Dedifferentiated amniotic fluid mesenchymal stem cell (primary cell): ENCODE results near the gene GNAZ.
"Not testable (repeated sequence)": the region's sequence is repeated elsewhere in the genome, so short reads cannot be mapped to it uniquely, and the experiment has no call there.

Experiments used
- DNase-seq: peaks from one replicate; pipeline ENCODE4 v3.0.0-alpha.2; 2016; ENCODE audit errors: extremely low spot score

GNAZ gene

DNA sequence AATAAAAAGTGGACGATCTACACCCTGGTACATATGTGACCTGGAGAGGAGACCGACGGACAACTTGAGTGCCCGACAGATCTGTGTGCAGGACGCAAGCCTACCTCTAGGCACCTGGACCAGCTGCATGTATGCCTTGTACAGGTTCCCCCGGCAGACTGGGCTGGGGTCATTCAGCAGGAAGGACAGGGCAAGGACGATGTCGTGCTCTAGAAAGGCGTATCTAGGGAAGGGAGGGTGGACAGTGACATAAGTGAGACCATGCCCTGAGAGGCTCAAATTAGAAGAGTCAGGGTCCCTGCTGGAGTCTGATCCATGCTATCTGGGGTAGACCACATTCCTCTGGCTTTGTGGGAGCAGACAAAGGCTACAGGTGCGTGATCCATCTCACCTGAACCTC is 63.6 kb downstream of the GNAZ start:
- no peak for DNase-seq

DNA sequence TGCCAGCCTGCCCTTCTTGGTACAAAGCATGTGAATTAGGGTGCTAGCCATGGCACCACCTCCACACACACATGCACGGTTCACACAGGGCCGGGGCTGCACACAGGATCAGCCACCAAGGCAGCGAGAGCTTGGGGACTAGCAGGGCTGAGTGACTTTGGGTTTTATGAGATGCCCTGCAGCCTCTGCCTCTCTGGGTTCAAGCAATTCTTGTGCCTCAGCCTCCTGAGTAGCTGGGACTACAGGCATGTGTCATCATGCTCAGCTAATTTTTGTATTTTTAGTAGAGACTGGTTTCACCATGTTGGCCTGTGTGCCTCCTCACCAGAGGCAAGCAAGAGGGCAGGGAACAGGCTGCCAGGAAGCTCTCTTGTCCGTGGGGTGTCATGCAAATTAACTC is 66.7 kb downstream of the GNAZ start:
- DNase-seq, result not testable (repeated sequence)

DNA sequence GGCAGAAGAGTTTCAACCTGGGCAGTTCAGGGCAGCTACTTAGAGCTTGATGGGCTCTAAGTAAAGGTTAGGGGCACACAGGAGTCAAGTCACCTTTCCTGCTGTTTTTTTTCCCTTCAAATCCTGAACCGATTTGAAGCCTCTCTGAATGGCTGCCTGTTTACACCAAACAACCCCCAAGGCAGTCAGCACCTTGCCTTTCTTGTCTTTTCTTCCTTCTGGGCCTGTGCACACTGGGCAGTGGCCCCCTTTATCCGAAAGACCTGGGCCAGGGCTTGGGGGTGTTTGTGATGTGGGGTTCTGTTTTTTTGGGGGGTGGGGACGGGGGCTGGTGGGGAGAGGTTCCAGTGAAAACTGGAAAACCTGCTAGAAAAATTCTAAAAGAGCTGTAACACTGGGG is 67.1 kb downstream of the GNAZ start:
- no peak for DNase-seq

DNA sequence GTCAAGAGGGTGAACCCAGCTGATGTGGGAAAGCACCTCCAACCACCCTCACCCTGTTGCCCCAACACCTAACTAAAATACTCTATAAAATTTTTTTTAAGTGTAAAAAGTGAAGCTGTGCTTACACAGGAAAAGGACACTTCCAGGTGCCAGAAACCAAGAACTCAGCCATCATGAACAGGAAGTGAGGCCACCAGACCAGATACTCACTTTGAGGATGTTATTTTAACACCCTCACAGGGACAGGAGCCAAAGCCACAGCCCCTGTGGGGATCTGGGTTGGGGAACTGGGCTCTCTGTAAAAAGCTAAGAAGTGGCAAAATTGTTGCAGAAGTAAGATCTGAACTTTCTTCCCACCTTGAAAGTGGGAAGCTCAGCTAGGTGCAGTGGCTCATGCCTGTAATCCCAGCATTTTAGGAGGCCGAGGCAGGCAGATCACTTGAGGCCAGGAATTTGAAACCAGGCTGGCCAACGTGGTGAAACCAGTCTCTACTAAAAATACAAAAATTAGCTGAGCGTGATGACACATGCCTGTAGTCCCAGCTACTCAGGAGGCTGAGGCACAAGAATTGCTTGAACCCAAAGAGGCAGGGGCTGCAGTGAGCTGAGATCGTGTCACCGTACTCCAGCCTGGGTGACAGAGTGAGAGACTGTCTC is 67.7 kb downstream of the GNAZ start:
- no peak for DNase-seq

DNA sequence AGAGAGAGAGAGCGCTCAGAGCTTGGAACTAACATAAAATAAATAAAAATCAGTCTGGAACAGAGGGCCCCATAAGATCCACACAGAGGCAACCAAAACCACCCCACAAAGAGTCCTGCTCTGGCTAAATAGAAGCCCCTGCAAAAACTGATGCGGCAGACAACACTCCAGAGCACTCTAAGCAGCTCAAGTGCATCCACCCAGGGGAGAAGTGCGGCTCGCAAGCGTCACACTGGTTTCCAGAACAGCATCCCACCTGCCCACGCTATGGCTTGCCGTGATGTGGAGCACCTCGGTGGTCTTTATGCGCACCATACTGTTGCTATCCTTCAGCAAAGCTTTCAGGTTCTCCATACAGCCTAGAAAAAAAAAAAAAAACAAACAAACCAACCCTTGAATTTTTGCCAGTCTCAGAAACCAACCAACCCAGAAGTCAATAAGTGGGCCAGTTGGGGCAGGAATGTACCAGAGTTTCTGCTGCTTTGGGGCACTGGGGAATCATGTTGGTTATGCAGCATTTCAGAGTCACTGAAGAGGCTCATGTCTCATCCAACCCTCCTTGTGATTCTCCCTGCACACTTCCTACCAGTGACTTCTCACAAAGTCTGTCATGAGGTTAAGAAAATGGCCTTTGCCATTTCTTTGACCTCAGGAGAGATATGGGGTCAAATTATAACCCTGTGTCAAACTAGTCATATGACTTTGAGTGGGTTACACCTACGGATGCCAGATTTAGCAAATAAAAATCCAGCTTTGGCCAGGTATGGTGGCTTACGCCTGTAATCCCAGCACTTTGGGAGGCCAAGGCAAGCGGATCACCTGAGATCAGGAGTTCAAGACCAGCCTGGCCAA is 68.5 kb downstream of the GNAZ start:
- DNase-seq, result no peak

DNA sequence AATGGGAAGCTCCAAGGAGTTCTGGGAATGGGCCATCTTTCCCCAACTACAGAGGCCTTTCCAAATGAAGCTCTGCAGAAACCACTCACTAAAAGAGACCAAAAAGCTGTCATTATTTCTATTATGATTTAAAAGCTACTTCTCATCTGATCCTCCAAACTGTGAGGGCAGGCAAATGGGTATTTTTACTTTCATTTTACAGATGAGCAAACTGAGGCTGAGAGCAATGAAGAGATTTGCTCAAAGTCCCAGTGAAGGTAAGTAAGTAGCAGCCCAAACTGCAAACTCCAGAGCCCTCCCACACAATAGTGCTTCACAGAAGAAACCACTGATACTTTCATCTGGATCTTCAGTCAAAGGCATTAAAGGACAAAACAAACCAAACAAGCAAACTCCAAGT is 70.1 kb downstream of the GNAZ start:
- no peak for DNase-seq

DNA sequence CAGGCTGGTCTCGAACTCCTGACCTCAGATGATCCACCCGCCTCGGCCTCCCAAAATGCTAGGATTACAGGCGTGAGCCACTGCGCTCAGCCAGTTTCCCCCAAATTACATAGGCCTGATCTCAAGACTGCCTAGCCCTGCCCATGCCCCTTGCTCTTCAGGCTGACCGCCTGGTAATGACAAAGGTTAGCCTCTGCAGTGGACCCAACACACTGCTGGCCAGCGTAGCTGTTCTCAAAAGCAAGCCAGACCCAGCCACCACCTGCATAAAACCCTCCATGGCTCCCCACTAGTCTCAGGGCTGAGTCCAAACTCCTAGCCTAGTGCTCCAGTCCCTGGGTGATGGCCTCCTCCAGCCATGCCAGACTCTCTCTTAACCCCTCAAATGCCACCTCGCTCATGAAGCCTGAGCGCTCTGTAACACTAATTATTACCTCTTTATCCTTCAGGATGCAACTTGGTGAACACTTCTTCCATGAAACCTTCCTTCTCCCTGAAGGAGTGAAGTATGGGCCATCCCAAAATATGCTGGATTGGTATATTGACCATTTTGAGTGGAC is 72.3 kb downstream of the GNAZ start:
- DNase-seq, result no peak

DNA sequence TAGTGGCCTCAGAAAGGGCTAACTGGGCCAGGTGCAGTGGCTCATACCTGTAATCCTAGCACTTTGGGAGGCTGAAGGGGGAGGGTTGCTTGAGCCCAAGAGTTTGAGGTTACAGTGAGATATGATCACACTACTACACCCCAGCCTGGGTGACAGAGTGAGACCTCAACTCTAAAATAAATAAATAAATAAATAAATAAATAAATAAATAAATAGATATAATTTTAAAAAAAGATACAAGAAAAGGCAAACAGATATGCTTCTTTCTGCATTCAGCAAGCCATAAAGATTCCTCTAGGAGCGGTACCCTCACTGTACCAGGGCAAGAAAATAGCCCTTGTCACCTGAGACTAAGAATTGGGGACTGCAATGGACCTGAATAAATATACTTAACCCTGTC is 72.8 kb downstream of the GNAZ start:
- no peak for DNase-seq

DNA sequence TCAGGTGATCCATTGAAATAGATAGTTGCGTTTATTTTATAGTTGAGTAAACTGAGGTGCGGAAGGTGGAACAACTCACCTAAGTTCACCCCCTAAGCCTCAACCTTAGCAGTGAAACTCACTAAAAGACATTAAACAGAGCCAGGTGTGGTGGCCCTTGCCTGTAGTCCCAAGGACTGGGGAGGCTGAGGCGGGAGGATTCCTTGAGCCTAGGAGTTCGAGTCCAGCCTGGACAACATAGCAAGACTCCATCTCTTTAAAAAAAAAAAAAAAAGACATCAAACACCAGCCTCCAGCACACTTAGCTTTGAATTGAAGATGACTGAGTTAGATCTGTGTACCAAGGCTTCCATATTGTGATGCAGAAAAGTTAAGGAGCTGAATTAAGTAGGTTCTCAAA is 74.1 kb downstream of the GNAZ start:
- no peak for DNase-seq

DNA sequence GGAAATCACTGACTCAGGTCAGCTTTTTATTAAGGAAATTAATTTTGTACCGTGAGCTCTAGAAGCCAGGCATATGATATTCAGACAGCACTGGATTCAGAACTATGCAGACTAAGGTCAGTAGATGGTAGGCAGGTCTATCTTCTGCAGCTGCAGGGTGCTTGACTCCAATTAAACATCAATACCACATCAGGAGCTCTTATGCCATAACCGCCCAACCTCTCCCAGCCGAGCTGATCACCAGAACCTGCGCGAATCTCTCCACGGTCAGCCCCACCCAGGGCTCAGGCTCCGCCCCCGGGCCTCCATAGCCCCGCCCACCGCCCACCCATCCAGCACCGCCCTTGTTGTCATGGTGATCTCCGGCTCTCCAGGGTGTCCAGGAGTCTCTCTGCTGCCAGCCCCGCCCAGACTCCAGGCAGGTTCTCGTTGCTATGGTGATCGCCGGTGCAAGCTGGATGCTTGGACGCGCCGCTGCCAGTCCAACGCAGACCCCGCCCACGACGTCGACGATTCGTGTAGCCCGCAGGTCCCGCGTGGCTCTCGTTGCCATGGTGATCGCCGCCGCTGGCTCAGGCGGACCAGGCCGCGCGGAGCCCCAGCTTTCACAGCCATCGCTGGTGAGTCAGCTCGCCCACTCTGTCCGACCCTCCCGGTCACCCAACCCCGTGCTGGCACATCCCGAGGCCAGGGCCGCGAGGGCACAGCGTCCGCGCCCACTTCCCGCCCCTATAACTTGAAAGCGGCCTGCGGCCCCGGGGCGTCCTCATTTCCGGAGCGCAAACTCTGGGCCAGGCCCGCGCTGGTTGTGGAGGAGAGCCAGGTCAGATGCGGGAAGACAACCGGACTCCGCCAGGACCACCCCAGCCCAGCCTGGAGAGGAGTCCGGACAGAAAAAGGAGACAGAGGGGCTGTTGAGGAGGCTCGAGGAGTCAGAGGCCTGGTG is 74.9 kb downstream of the GNAZ start, which contains the start of gene RAB36:
RAB36 (plus strand) TSS at position 546 of the 946 bp plus-strand sequence. CDS start 1,140 bp downstream, outside the sequence.
- peak; percentile 90 for DNase-seq

DNA sequence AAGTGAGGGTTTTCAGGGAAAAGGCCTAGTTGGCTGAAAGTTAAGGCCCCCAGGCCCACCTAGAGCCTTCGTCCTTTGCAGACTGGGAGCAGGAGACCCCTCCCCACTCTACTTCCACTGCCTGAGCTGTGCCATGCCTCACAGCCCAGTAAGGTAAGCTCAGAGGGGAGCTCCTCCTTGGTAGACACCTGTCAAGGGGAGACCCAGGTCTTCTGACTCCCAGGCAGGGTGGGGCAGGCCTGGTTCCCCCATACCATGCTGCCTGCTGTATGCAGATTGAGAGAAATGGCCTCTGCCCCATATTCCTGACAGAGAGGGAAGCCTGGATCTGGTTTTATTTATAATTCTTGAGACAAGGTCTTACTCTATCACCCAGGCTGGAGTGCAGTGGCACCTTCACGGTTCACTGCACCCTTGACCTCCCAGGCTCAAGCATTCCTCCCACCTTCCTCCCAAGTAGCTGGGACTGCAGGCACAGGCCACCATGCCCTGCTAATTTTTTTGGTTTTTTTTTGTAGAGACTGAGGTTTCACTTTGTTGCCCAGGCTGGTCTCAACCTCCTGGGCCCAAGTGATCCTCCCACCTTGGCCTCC is 75.7 kb downstream of the GNAZ start:
- DNase-seq, result no peak

DNA sequence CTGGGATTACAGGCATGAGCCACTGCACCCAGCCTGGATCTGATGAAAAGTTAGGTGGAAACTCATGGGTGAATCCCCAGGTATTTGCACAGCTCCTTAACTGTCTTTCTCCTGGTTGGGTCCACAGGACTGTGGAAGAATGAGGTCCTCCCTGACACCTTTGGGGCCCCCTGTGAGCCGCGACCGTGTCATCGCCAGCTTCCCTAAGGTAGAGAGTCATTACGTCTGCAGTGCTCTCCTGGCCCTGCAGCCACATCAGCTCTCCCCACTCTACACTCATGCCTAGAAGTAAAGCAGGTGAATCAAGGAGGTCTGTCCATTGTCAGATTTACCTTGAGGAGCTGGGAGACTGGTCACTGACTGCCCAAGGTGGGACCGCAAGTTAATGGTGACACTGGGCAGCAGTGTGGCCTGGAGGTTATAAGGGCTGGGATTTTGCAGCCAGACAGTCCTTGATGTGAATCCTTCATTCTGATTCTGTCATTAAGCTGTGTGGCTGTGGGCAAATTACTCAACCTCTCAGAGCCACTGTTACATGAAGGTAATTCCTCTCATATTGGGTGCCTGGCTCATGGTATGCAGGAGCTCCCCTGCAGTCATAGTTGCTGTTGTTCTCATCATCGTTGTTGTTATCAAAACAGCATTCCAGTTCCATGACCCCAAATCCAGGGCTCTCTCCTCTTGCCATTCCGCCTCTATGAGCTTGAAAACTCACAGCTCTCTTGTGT is 76.3 kb downstream of the GNAZ start:
- no peak for DNase-seq

DNA sequence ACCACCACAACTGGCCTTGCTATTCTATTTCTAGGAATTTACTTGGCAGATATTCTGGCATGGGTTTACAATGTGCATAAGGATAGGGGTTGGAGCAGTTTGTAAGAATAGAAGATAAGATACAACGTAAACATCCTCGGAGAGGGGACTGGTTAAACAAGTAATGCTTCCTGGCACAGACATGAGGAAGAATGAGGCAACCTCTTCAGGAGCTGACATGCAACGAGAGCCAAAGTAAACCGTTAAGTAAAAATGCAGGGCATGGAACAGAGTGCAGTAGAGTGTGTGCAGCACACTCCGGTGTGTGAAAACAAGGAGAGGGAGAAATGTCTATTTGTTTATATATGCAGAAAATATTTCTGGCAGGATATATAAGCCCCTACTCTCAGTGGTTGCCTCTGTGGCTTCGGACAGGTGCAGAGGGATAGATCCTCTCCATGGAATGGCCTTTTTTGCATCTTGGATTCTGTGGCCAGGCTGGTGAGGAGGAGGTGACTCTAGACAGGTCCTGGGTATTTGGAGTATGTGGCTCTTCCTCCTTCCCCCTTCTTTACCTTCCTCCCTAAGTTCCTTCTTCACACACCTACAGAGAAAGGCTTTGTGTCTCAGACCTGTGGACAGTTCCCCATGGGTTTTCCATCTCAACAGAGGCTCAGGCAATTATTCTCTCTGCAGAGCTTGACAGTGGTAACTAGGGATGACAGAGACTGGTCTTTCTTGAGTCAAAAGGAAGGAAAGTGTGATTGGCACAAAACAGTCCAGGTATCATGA is 77.5 kb downstream of the GNAZ start:
- DNase-seq, result peak; percentile 46

DNA sequence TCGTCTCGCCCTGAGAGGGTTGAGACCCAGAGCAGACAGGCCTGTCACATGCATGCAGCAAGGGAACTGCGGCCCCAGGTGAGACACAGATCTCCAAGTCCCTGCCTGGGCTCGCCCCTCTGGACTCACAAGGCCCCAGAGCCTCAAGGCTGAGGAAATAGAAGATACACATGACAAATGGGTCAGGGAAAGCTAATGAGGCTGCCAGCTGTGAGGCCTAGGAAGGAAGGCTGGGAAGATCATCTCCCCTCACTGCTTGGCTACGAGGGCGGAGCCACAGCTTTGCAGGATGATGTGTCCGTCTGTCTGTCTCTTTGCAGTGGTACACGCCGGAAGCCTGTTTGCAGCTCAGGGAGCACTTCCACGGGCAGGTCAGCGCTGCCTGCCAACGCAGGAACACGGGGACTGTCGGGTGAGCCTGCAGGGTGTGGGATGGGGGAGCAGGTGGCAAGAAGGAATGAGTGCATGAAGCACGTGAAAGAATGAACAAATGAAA is 79.5 kb downstream of the GNAZ start:
- DNase-seq, result no peak

DNA sequence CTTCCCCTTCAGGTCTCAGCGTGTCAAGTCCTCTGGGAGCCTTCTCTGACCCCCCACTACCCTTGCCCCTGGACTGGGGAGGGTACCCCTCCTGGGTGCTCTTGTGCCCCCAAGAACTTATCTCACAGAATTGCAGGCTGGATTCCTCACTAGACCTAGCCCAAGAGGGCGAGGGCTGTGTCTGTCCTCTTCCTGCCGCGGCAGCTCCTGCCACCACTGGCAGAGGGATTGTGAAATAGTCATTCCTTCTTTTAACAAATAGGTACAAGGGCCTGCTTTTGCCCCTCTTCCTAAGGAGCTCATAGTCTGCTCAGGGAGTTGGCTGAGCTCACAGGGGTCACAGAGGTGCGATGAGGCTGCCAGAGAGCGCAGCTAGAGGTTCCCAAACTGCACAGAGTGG is 80.4 kb downstream of the GNAZ start:
- DNase-seq, result no peak

DNA sequence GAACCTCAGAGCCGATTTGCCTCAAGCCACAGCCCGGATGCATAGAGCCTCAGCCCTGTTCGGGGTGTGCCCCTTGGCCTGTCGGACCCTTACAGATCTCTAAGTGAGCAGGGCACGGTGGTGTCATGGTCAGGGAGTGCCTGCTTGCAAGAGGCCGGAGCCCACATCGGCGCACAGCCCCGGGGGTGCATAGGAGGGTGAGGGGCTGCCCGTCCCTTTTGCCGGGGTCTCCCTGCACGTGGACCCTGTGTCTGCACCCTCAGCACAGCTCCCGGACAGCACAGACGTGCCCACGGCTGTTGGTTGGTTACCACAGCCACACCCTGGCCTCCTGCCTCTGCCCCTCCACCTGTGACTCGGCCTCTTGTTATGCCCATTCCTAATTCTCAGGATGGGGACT is 81.5 kb downstream of the GNAZ start:
- no peak for DNase-seq

DNA sequence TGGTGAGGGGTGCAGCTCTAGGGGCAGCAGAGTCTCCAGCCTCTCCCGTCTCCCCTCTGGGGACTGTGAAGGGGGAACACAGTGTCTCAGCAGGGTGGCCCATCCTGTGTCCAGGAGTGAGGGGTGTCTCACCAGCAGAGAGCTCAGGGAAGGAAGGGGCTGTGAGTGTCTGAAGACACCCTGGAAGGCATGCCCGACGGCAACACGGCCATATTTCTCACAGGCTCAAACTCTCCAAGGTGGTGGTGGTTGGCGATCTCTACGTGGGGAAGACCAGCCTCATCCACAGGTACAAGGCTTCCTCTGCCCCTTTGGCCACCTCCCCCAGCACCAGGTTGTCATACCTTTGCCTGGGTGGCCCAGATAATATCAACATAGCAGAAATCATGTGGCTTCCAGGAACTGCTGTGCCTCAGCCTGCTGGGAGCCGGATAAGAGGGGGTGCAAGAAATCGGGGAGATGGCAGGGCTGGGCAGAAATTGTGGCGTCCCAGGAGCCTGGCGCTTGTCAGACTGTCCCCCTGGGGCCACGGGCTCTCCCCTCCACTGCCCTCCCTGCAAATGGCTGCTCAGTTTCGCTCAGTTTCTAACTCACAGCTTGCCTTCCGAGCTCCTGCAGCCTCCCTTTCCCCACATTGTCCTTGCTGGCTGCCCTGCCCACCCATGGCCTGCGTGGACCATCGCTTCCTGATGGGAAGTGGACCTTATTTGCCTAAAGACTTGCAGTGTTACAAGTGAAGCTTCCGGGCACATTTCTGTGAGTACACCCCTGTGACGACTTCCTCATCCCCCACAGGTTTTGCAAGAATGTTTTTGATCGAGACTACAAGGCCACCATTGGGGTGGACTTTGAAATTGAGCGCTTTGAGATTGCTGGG is 82.2 kb downstream of the GNAZ start:
- no peak for DNase-seq

DNA sequence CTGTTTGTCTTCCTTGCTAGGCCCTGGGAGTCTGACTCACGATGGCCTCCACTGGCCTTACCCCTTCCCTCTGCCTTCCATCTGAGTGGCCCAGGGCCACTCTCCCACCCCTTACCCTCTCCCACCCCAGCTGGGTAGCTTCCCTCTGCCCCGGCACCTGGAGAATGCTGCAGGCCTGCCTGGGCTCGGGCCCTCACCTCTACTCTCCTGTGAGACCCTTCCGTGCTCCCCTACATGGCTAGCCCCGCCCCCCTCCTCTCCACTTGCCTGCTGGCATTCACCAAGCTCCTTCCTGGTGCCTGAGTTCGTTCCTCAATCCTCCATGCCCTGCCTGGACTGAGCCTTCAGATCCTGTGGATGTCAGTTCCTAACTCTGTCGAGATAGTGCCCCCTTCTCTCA is 83.7 kb downstream of the GNAZ start:
- no peak for DNase-seq

DNA sequence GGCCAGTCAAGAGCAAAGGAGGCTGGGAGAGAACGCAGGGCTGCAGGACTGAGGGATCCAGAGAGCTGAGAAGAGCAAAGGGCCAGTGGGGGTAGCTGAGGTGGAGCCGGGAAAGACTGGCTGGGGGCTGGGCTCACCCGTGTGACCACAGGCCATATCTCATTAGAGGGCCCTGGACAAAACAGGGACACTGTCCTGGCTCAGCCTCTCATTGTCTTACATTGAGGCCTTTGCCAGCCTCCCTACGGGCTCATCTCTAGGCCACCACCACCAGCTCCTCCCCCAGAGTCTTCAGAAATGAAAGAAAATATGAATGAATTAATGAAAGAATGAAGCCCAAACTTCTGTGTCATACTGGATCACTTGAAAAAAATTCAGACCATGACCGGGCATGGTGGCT is 84.1 kb downstream of the GNAZ start:
- DNase-seq, result no peak
